RPMI8226 (cell line): Measurements from ENCODE around the gene DOP1B.

Experiments
- DNase-seq: peaks from one replicate; pipeline ENCODE4 v3.0.0-alpha.2; 2015

Gene DOP1B

GRCh38 chr21:36205962-36206361, 49.3 kb downstream of the DOP1B start:
- no peak for DNase-seq
